ENCODE results near the gene PTPRJ. TPM values are rescaled to one million over a fixed set of nuclear protein-coding genes. Genes with fewer than 3 reads are reported as not detected.

PTPRJ gene
- total and polyA plus RNA-seq, 2 of the 4 experiments (the other 2 are of a cell fraction): 5.6 to 14.9 TPM

DNA sequence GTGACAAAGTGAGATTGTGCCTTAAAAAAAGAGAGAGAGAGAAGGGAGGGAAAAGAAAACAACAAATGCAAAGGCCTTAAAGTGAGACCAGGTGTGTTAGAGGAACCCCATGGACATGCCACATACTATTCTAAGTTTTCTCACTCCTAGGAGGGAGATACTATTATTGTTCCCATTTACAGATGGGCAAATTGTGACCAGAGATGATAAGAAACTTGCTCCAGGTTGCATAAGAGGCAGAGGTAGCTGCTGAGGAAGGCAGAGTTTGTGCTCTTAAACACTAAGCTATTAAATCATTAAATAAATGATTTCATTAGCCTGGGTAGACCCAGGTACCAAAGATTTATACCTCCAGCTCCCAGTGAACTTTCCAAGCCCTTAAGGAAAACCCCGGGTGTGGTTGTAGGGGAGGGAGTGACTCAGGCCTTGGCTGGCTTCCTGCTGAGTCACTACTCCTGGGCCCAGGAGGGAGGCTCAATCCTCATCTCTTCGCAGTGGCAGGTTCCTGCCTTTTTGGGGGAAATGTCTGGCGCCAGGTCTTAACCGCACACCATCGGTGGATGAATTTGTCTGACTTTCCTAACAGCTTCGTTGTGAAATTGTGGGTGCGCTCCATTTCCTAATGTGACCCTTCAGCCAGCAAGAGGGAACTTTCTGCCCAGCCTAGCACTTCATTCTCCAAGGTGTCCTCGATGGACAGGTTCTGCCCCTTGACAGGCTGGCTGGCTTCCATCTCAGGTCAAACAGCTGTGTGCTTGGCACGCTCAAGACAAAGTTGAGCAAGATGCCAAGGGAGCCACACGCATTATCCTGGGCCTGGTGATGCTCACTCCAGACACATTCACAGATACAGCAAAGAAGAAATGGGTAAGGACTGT, 33.4 kb upstream of the PTPRJ start:
- H4K91ac ChIP-seq (ENCODE audit: insufficient read depth, low read depth, low read length): peak overlapping the region; percentile 79
- H3K18ac ChIP-seq (ENCODE audit: low read depth, low read length): peak overlapping the region; percentile 51; the same call in 1 of the 2 replicates
- H3K4ac ChIP-seq (ENCODE audit: low read depth, low read length): peak overlapping the region; percentile 76
- H3K9me1 ChIP-seq (ENCODE audit: insufficient read depth, low read length): peaks cover 7% of the 10 kb centered on the region
- no peaks in the 10 kb centered on the region for H3K36me3 ChIP-seq (ENCODE audit: control insufficient read depth, insufficient read depth, low read length)
- H2AK9ac ChIP-seq (replicated peaks; ENCODE audit: low read depth, low read length, poor library complexity): peak overlapping the region; percentile 29
- no TSS peak for BruUV-seq (replicated peaks)
- H4K8ac ChIP-seq (ENCODE audit: low read depth in 2 of 2, low read length in 2 of 2): peak overlapping the region; percentile 1 to 43; a peak in 2 of 4 replicates
- no peaks in the 10 kb centered on the region for H3K9me3 ChIP-seq (ENCODE audit: control insufficient read depth, insufficient read depth, low read length)
- ChIA-PET POLR2A (ENCODE audit: unreplicated experiment) (no interaction called here), CTCF (interaction anchor here (0.5 to 0.9 kb wide), 2 partner anchors 27 to 1031 kb away, joined by 3 to 4 read pairs; no protein-coding TSS in a partner anchor)
- H3K4me3 ChIP-seq (ENCODE audit: insufficient read depth, low read depth, low read length): no peak overlapping the region
- peak overlapping the region; percentile 15 for H3K14ac ChIP-seq (replicated peaks; ENCODE audit: low read depth, low read length)
- peak overlapping the region; percentile 63; the same call in 2 of the 3 replicates for H2BK15ac ChIP-seq (ENCODE audit: low read depth, low read length)
- peak overlapping the region; percentile 65 for H2BK5ac ChIP-seq (ENCODE audit: low read depth, low read length, poor library complexity, severe bottlenecking)
- peak overlapping the region; percentile 93 for H2AK5ac ChIP-seq (ENCODE audit: low read depth, low read length)
- peak overlapping the region; percentile 86 for H2BK20ac ChIP-seq (ENCODE audit: low read depth, low read length)
- H3K27me3 ChIP-seq (ENCODE audit: control insufficient read depth, insufficient read depth, low read length): no peaks in the 10 kb centered on the region
- dilution Hi-C loops (cut with HindIII; ENCODE audit: low sequenced_read_pairs, unreplicated experiment): no loop called here
- 48% methylated on average over 2 of the region's 10 CpGs; no CpG with 5 or more reads in 1 of the 2 experiments for WGBS, 2 experiments (ENCODE audit: extremely low coverage in 2 of 2, insufficient read length in 1 of 2)
- H3K4me2 ChIP-seq (ENCODE audit: low read depth, low read length): peak overlapping the region; percentile 1
- peak overlapping the region; percentile 79 for H2BK120ac ChIP-seq (ENCODE audit: low read depth, low read length)
- H4K20me1 ChIP-seq (ENCODE audit: insufficient read depth, low read length): peaks cover 3% of the 10 kb centered on the region; the same call in 1 of the 2 replicates
- H3K27ac ChIP-seq (ENCODE audit: insufficient read depth, low read length): peak overlapping the region; percentile 45; the same call in 1 of the 2 replicates
- no peak overlapping the region for H3K56ac ChIP-seq (ENCODE audit: extremely low read depth, insufficient read depth, low read length)
- H3K4me1 ChIP-seq (ENCODE audit: control insufficient read depth, insufficient read depth, low read length): peaks cover 8% of the 10 kb centered on the region
- DNase-seq: peak; percentile 95
- peak; percentile 96 for ATAC-seq (ENCODE audit: low read depth)
- intact Hi-C loops (cut with micrococcal nuclease): no loop called here
- H3K23ac ChIP-seq (ENCODE audit: low read depth, low read length): peak overlapping the region; percentile 39
- peak overlapping the region; percentile 34 for H4K5ac ChIP-seq (ENCODE audit: low read depth, low read length)
- no peaks in the 10 kb centered on the region for H3K79me1 ChIP-seq (ENCODE audit: low read depth in 1 of 2, low read length in 2 of 2)
- in situ Hi-C loops (cut with MboI; ENCODE audit: low sequenced_read_pairs): no loop called here
- H2AFZ ChIP-seq (replicated peaks; ENCODE audit: low read length, poor library complexity): peak overlapping the region; percentile 1
- H3K9ac ChIP-seq (ENCODE audit: low read depth, low read length): no peak overlapping the region
- peak; percentile 91 for TF ChIP-seq NFE2L2 (IDR thresholded peaks at IDR 0.05; ENCODE audit: low read depth, low read length)
- TF ChIP-seq FOS (IDR thresholded peaks at IDR 0.05; ENCODE audit: low read depth, low read length): peak; percentile 97
- peak; percentile 88 for TF ChIP-seq RCOR1 (IDR thresholded peaks at IDR 0.05; ENCODE audit: insufficient replicate concordance, low read length)
- TF ChIP-seq MXI1 (IDR thresholded peaks at IDR 0.05; ENCODE audit: borderline replicate concordance, low read depth, low read length): no peak
- no peak for TF ChIP-seq ELK1 (IDR thresholded peaks at IDR 0.05; ENCODE audit: borderline replicate concordance, low read depth, low read length)
- TF ChIP-seq CTCF (conservative IDR thresholded peaks at IDR 0.05; ENCODE audit: low read depth, low read length): no peak
- TF ChIP-seq MAFK (IDR thresholded peaks at IDR 0.05; ENCODE audit: low read depth, low read length): peak; percentile 54; the same call in 1 of the 2 replicates
- no peak for TF ChIP-seq RFX5 (IDR thresholded peaks at IDR 0.05; ENCODE audit: low read depth, low read length)
- no peak for TF ChIP-seq CHD1 (IDR thresholded peaks at IDR 0.05; ENCODE audit: low read depth, low read length)
- no peak for TF ChIP-seq SMC3 (IDR thresholded peaks at IDR 0.05; ENCODE audit: low read depth, low read length)
- TF ChIP-seq POLR2A (IDR thresholded peaks at IDR 0.05; ENCODE audit: low read depth, low read length): no peak
- TF ChIP-seq CEBPB (IDR thresholded peaks at IDR 0.05; ENCODE audit: low read depth, low read length): peak; percentile 87
- no peak; the same call in 1 of the 2 replicates for TF ChIP-seq BHLHE40 (IDR thresholded peaks at IDR 0.05; ENCODE audit: low read depth, low read length)
- TF ChIP-seq RAD21 (IDR thresholded peaks at IDR 0.05; ENCODE audit: low read length): no peak
- TF ChIP-seq MAZ (IDR thresholded peaks at IDR 0.05; ENCODE audit: borderline replicate concordance, low read depth, low read length): peak; percentile 64
